Neutrophil (primary cell): ENCODE measurements around the gene MINDY1.
A peak's percentile ranks its signal among the peaks of the same experiment; 100 is the strongest.

ENCODE experiments used
- H3K27ac ChIP-seq: fragments of 200-600 bp; sonication (generic); 2 replicates; pipeline ENCODE4 v1.5.1; 2016; ENCODE audit warnings: mild to moderate bottlenecking, moderate library complexity
- H3K27me3 ChIP-seq: fragments of 200-600 bp; sonication (generic); 2 replicates; pipeline ENCODE4 v1.6.0; 2016; ENCODE audit warnings: mild to moderate bottlenecking
- H3K36me3 ChIP-seq: fragments of 200-600 bp; sonication (generic); 2 replicates; pipeline ENCODE4 v1.5.1; 2017
- H3K4me1 ChIP-seq, 2 experiments: fragments of 200-600 bp in 1 of 2; sonication (generic) in 1 of 2; 1 replicate in 1 of 2; 2 replicates in 1 of 2; pipeline versions ENCODE4 v1.5.1 to v1.6.1; 2013 to 2016; ENCODE audit warnings: low read depth in 1 of 2, low read length in 1 of 2, mild to moderate bottlenecking in 1 of 2, moderate library complexity in 1 of 2; ENCODE audit not compliant: control insufficient read depth in 1 of 2, insufficient read depth in 1 of 2
- H3K4me3 ChIP-seq, 2 experiments: fragments of 200-600 bp in 1 of 2; sonication (generic) in 1 of 2; 1 replicate in 1 of 2; 2 replicates in 1 of 2; pipeline ENCODE4 v1.5.1; 2013 to 2016; ENCODE audit warnings: low read depth in 1 of 2, low read length in 1 of 2, mild to moderate bottlenecking in 1 of 2, moderate library complexity in 1 of 2
- H3K9me3 ChIP-seq: fragments of 200-600 bp; sonication (generic); 2 replicates; pipeline ENCODE4 v1.5.1; 2016
- CTCF ChIP-seq: fragments of 200-600 bp; sonication (generic); IDR thresholded peaks from 2 replicates; pipeline ENCODE4 v1.5.1; 2016; ENCODE audit warnings: antibody characterized with exemption

Gene MINDY1

GRCh38 chr1:150968491-150968890, 38.2 kb downstream of the MINDY1 start:
- no peak overlapping the region for H3K27ac ChIP-seq
- peaks cover 58% of the 10 kb centered on the region for H3K36me3 ChIP-seq
- TF ChIP-seq CTCF = no peak
- no peaks in the 10 kb centered on the region for H3K27me3 ChIP-seq
- H3K4me3 ChIP-seq = no peak overlapping the region
- H3K9me3 ChIP-seq = no peaks in the 10 kb centered on the region
- H3K4me1 ChIP-seq = peaks cover 28 to 32% of the 10 kb centered on the region in 2 experiments

- Histone ChIP-seq H3K4me1 (peaks cover 23 to 26% of the 10 kb centered on the region in 2 experiments), H3K27ac (no peak overlapping the region), H3K9me3 (no peaks in the 10 kb centered on the region), H3K4me3 (no peak overlapping the region), H3K27me3 (no peaks in the 10 kb centered on the region), H3K36me3 (peaks cover 63% of the 10 kb centered on the region)
- no peak for TF ChIP-seq CTCF
Measured at GRCh38 chr1:150967936-150968335, 38.8 kb downstream of the MINDY1 start.

GRCh38 chr1:150966011-150966410, 40.7 kb downstream of the MINDY1 start:
- H3K4me3 ChIP-seq = no peak overlapping the region
- H3K9me3 ChIP-seq = no peaks in the 10 kb centered on the region
- no peak for TF ChIP-seq CTCF
- H3K27ac ChIP-seq = peak overlapping the region; percentile 31
- H3K36me3 ChIP-seq = peaks cover 82% of the 10 kb centered on the region
- H3K4me1 ChIP-seq = peaks cover 3 to 7% of the 10 kb centered on the region in 2 experiments
- H3K27me3 ChIP-seq = no peaks in the 10 kb centered on the region

GRCh38 chr1:150965605-150966004, 41.1 kb downstream of the MINDY1 start:
- no peak overlapping the region for H3K4me3 ChIP-seq
- peaks cover 0 to 3% of the 10 kb centered on the region in 2 experiments for H3K4me1 ChIP-seq
- TF ChIP-seq CTCF = no peak
- peak overlapping the region; percentile 31 for H3K27ac ChIP-seq
- H3K27me3 ChIP-seq = no peaks in the 10 kb centered on the region
- no peaks in the 10 kb centered on the region for H3K9me3 ChIP-seq
- peaks cover 86% of the 10 kb centered on the region for H3K36me3 ChIP-seq

- no peak for TF ChIP-seq CTCF
- H3K9me3 ChIP-seq = no peaks in the 10 kb centered on the region
- H3K4me1 ChIP-seq = no peaks in the 10 kb centered on the region
- peaks cover 100% of the 10 kb centered on the region for H3K36me3 ChIP-seq
- H3K27ac ChIP-seq = no peak overlapping the region
- H3K4me3 ChIP-seq = no peak overlapping the region
- no peaks in the 10 kb centered on the region for H3K27me3 ChIP-seq
Measured at GRCh38 chr1:150964164-150964489, 42.6 kb downstream of the MINDY1 start.
